ENCODE results near the gene KCNJ16.

The KCNJ16 gene

GRCh38 chr17:70184207-70184606 is 109.2 kb downstream of the KCNJ16 start:
- H3K23ac ChIP-seq (ENCODE audit: low read length) = no peak overlapping the region
- no peak overlapping the region for H2BK120ac ChIP-seq (ENCODE audit: low read depth, low read length)
- no peaks in the 10 kb centered on the region for H3K79me1 ChIP-seq (ENCODE audit: low read length)
- no peak overlapping the region for H2BK15ac ChIP-seq (replicated peaks; ENCODE audit: low read depth)
- no peak overlapping the region for H2AK5ac ChIP-seq (ENCODE audit: low read length)
- H3K4me3 ChIP-seq (ENCODE audit: low read length) = no peak overlapping the region
- H3K9ac ChIP-seq (ENCODE audit: low read length) = no peak overlapping the region
- no peaks in the 10 kb centered on the region for H3K79me2 ChIP-seq (ENCODE audit: control insufficient read depth, insufficient read depth, low read length)
- no peak overlapping the region for H3K18ac ChIP-seq (ENCODE audit: low read length)
- no peaks in the 10 kb centered on the region for H3K36me3 ChIP-seq (ENCODE audit: control insufficient read depth, insufficient read depth, low read length)
- no peak overlapping the region for H3K4me2 ChIP-seq (ENCODE audit: low read length)
- no peak overlapping the region for H4K8ac ChIP-seq (ENCODE audit: low read depth, low read length)
- no peak overlapping the region for H4K5ac ChIP-seq (ENCODE audit: low read length)
- no peaks in the 10 kb centered on the region for H3K4me1 ChIP-seq (ENCODE audit: control insufficient read depth, low read depth, low read length)
- no peak overlapping the region for H3K4ac ChIP-seq (ENCODE audit: low read depth, low read length)
- H3K27me3 ChIP-seq (ENCODE audit: insufficient read depth, low read length, poor library complexity) = no peaks in the 10 kb centered on the region
- H3K56ac ChIP-seq (ENCODE audit: low read length) = no peak overlapping the region
- no peak overlapping the region for H2BK5ac ChIP-seq (ENCODE audit: low read length)
- no peak overlapping the region for H3K27ac ChIP-seq (ENCODE audit: low read depth, low read length)
- no peak for DNase-seq

DNA sequence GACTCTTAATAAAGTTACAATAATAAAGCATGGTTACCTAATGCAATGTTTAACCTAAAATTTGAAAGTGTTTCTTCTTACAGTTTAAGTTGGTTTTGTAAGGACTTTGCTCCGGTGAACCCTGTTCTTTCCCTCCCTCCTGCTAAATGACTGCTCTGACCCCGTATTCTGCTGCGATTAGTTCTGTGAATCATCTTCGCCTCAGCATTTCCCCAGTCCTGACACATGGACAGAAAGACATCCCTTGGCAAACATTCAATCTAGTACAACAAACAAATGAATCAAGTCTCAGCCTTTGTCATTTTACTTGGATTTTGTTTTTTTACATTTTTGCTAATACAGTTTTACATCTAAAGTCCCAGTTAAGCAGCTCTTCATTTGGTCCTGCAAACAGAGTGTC is 109.7 kb downstream of the KCNJ16 start:
- Histone ChIP-seq H2AK5ac (ENCODE audit: low read length) (no peak overlapping the region), H3K4me1 (ENCODE audit: control insufficient read depth, low read depth, low read length) (no peaks in the 10 kb centered on the region), H3K79me2 (ENCODE audit: control insufficient read depth, insufficient read depth, low read length) (no peaks in the 10 kb centered on the region), H3K9ac (ENCODE audit: low read length) (no peak overlapping the region), H2BK15ac (replicated peaks; ENCODE audit: low read depth) (no peak overlapping the region), H3K4ac (ENCODE audit: low read depth, low read length) (no peak overlapping the region), H3K4me3 (ENCODE audit: low read length) (no peak overlapping the region), H3K27me3 (ENCODE audit: insufficient read depth, low read length, poor library complexity) (no peaks in the 10 kb centered on the region), H4K8ac (ENCODE audit: low read depth, low read length) (no peak overlapping the region), H3K18ac (ENCODE audit: low read length) (no peak overlapping the region), H4K5ac (ENCODE audit: low read length) (no peak overlapping the region), H2BK120ac (ENCODE audit: low read depth, low read length) (no peak overlapping the region), H3K36me3 (ENCODE audit: control insufficient read depth, insufficient read depth, low read length) (no peaks in the 10 kb centered on the region), H3K79me1 (ENCODE audit: low read length) (no peaks in the 10 kb centered on the region), H3K27ac (ENCODE audit: low read depth, low read length) (no peak overlapping the region), H3K56ac (ENCODE audit: low read length) (no peak overlapping the region), H2BK5ac (ENCODE audit: low read length) (no peak overlapping the region), H3K23ac (ENCODE audit: low read length) (no peak overlapping the region), H3K4me2 (ENCODE audit: low read length) (no peak overlapping the region)
- no CpG with 5 or more reads among the region's 4 CpGs for whole genome bisulfite sequencing (ENCODE audit: extremely low coverage, insufficient coverage, low lambda C conversion rate)
- no peak for DNase-seq
